H1 (cell line): ENCODE results near the gene DPP8. TPM values are rescaled to one million over a fixed set of nuclear protein-coding genes. Genes with fewer than 3 reads are reported as not detected.

Source experiments
- CTCF ChIA-PET: fragments of 300-600 bp; sonication (Branson Sonifier 250); formaldehyde crosslinking; loops from one replicate; lab custom pipeline; 2021; ENCODE audit not compliant: partially characterized antibody; lab: Charles Lee
- POLR2A ChIA-PET: fragments of 300-600 bp; sonication (Branson Sonifier 250); formaldehyde crosslinking; loops from one replicate; lab custom pipeline; 2021; ENCODE audit warnings: inconsistent platforms; ENCODE audit not compliant: partially characterized antibody; lab: Charles Lee
- DNase-seq, 2 experiments: peaks; one replicate each; pipeline versions ENCODE4 v3.0.0 to v3.0.0-alpha.2; 2010 to 2022; ENCODE audit warnings: low spot score in 2 of 2, low read depth in 1 of 2, mixed read lengths in 1 of 2
- FAIRE-seq: peaks from 2 replicates; lab custom pipeline; 2011; peaks lifted over from hg19 to GRCh38; lab: Jason Lieb, UNC
- H2AFZ ChIP-seq: 2 replicates; pipeline ENCODE4 v1.8.1; 2012; ENCODE audit warnings: low read length, inconsistent platforms
- H2AK5ac ChIP-seq: 2 replicates; pipeline ENCODE4 v1.6.1; 2013; ENCODE audit warnings: low read depth, low read length
- H2BK120ac ChIP-seq: replicated peaks from 2 replicates; pipeline ENCODE3; 2013; ENCODE audit warnings: low read depth, low read length, inconsistent platforms
- H2BK12ac ChIP-seq: 2 replicates; pipeline ENCODE4 v1.6.1; 2013; ENCODE audit warnings: low read depth, low read length
- H2BK15ac ChIP-seq: 2 replicates; pipeline ENCODE4 v1.6.1; 2013; ENCODE audit warnings: low read length
- H2BK20ac ChIP-seq: 2 replicates; pipeline ENCODE4 v1.6.1; 2013; ENCODE audit warnings: low read length
- H2BK5ac ChIP-seq: 2 replicates; pipeline ENCODE4 v1.6.1; 2013; ENCODE audit warnings: low read depth, low read length
- H3K14ac ChIP-seq: 2 replicates; pipeline ENCODE4 v1.6.1; 2013; ENCODE audit warnings: inconsistent platforms; ENCODE audit not compliant: insufficient read length
- H3K18ac ChIP-seq: 2 replicates; pipeline ENCODE4 v1.6.1; 2013; ENCODE audit warnings: low read length; ENCODE audit errors: extremely low read depth
- H3K23ac ChIP-seq: 2 replicates; pipeline ENCODE4 v1.6.1; 2013; ENCODE audit warnings: inconsistent platforms; ENCODE audit not compliant: insufficient read length
- H3K23me2 ChIP-seq: 2 replicates; pipeline ENCODE4 v1.6.1; 2013; ENCODE audit warnings: low read depth, low read length
- H3K27ac ChIP-seq: 2 replicates; pipeline ENCODE4 v1.6.1; 2011; ENCODE audit warnings: low read depth, low read length, inconsistent platforms
- H3K27me3 ChIP-seq, 4 experiments: replicated peaks in 1 of 4; 1 replicate in 1 of 4; 2 replicates in 3 of 4; pipeline versions ENCODE4 v1.6.1 to v1.8.1; 2011 to 2013; ENCODE audit warnings: low read length in 3 of 4, mild to moderate bottlenecking in 3 of 4, inconsistent platforms in 2 of 4, mixed read lengths in 2 of 4, moderate library complexity in 1 of 4; ENCODE audit not compliant: control insufficient read depth in 3 of 4, insufficient read depth in 3 of 4; ENCODE audit errors: extremely low read depth in 1 of 4
- H3K36me3 ChIP-seq, 4 experiments: 2 replicates each; pipeline versions ENCODE4 v1.6.1 to v1.8.1; 2011 to 2013; ENCODE audit warnings: mild to moderate bottlenecking in 4 of 4, low read length in 3 of 4, moderate library complexity in 2 of 4, control low read depth in 1 of 4, inconsistent platforms in 1 of 4; ENCODE audit not compliant: insufficient read depth in 4 of 4, control insufficient read depth in 2 of 4
- H3K4ac ChIP-seq: replicated peaks from 2 replicates; pipeline ENCODE3; 2013; ENCODE audit warnings: low read length, low read depth, mixed read lengths, inconsistent platforms; ENCODE audit not compliant: insufficient read length
- H3K4me1 ChIP-seq, 4 experiments: replicated peaks in 1 of 4; 1 replicate in 1 of 4; 2 replicates in 3 of 4; pipeline versions ENCODE4 v1.6.1 to v1.8.1; 2011 to 2013; ENCODE audit warnings: low read length in 3 of 4, inconsistent platforms in 2 of 4, mixed read lengths in 1 of 4; ENCODE audit not compliant: insufficient read depth in 4 of 4, control insufficient read depth in 3 of 4
- H3K4me2 ChIP-seq, 2 experiments: 2 replicates each; pipeline versions ENCODE4 v1.6.1 to v1.8.1; 2011 to 2013; ENCODE audit warnings: low read depth in 2 of 2, low read length in 2 of 2, control low read depth in 1 of 2, inconsistent platforms in 1 of 2, mild to moderate bottlenecking in 1 of 2; ENCODE audit not compliant: insufficient read depth in 1 of 2
- H3K4me3 ChIP-seq, 4 experiments: fragments of 200-600, 300-600 bp in 1 of 4; sonication (generic), shearing (Covaris generic), sonication (Bioruptor Twin) in 1 of 4; 2 replicates each; pipeline versions ENCODE4 v1.5.1 to v1.8.1; 2011 to 2016; ENCODE audit warnings: low read length in 4 of 4, low read depth in 3 of 4, control low read depth in 2 of 4, inconsistent platforms in 2 of 4, mild to moderate bottlenecking in 2 of 4, mixed read lengths in 1 of 4, moderate library complexity in 1 of 4; ENCODE audit not compliant: insufficient read depth in 2 of 4; ENCODE audit errors: extremely low read depth in 1 of 4
- H3K56ac ChIP-seq: replicated peaks from 2 replicates; pipeline ENCODE3; 2013; ENCODE audit warnings: low read depth, mild to moderate bottlenecking, mixed read lengths, low read length, inconsistent platforms; ENCODE audit not compliant: insufficient read length
- H3K79me1 ChIP-seq: 2 replicates; pipeline ENCODE4 v1.6.1; 2013; ENCODE audit warnings: low read depth, low read length, control low read depth
- H3K79me2 ChIP-seq, 2 experiments: 2 replicates each; pipeline versions ENCODE4 v1.6.1 to v1.8.1; 2012 to 2013; ENCODE audit warnings: low read length in 2 of 2, mild to moderate bottlenecking in 2 of 2, inconsistent platforms in 1 of 2; ENCODE audit not compliant: insufficient read depth in 2 of 2, control insufficient read depth in 1 of 2
- H3K9ac ChIP-seq, 4 experiments: replicated peaks in 1 of 4; 1 replicate in 1 of 4; 2 replicates in 3 of 4; pipeline versions ENCODE4 v1.6.1 to v1.8.1; 2011 to 2013; ENCODE audit warnings: low read depth in 3 of 4, low read length in 3 of 4, control low read depth in 2 of 4, mild to moderate bottlenecking in 2 of 4, moderate library complexity in 2 of 4, inconsistent platforms in 1 of 4; ENCODE audit errors: extremely low read depth in 1 of 4
- H3K9me3 ChIP-seq, 2 experiments: 2 replicates each; pipeline versions ENCODE4 v1.6.1 to v1.8.1; 2012 to 2013; ENCODE audit warnings: mild to moderate bottlenecking in 2 of 2, moderate library complexity in 2 of 2, control low read depth in 1 of 2, inconsistent platforms in 1 of 2, low read depth in 1 of 2, low read length in 1 of 2, mixed read lengths in 1 of 2; ENCODE audit not compliant: insufficient read depth in 2 of 2
- H4K20me1 ChIP-seq, 2 experiments: replicated peaks in 1 of 2; 2 replicates each; pipeline versions ENCODE3 to v1.8.1; 2011 to 2013; ENCODE audit warnings: inconsistent platforms in 2 of 2, low read length in 2 of 2, mild to moderate bottlenecking in 1 of 2; ENCODE audit not compliant: insufficient read depth in 2 of 2, control insufficient read depth in 1 of 2
- H4K5ac ChIP-seq: 2 replicates; pipeline ENCODE4 v1.6.1; 2013; ENCODE audit warnings: low read length, low read depth, mixed read lengths, inconsistent platforms; ENCODE audit not compliant: insufficient read length
- H4K8ac ChIP-seq: 2 replicates; pipeline ENCODE4 v1.8.0; 2013; ENCODE audit warnings: mild to moderate bottlenecking, moderate library complexity, low read length, inconsistent platforms; ENCODE audit not compliant: insufficient read depth; ENCODE audit errors: extremely low read depth
- H4K91ac ChIP-seq: replicated peaks from 2 replicates; pipeline ENCODE3; 2013; ENCODE audit warnings: low read length, mixed read lengths, inconsistent platforms; ENCODE audit not compliant: insufficient read length
- SIRT6 ChIP-seq: IDR thresholded peaks from one replicate; pipeline ENCODE4 v1.7.1; 2012; ENCODE audit warnings: low read length, inconsistent platforms
- whole genome bisulfite sequencing, 2 experiments: shearing (Covaris generic) in 1 of 2; methylation state at CpG; one replicate each; pipeline versions ENCODE4 v1.1.6 to v1.1.7; 2013 to 2015; ENCODE audit warnings: low lambda C conversion rate in 2 of 2, mixed read lengths in 2 of 2, inconsistent platforms in 1 of 2, low coverage in 1 of 2, missing lambda C conversion rate in 1 of 2; ENCODE audit not compliant: insufficient replicate concordance in 2 of 2, insufficient coverage in 1 of 2, insufficient read length in 1 of 2; ENCODE audit errors: extremely low coverage in 1 of 2, missing lambda C conversion rate in 1 of 2; 5-methylcytosine and 5-hydroxymethylcytosine counted together
- polyA plus RNA-seq, 7 experiments: library from polyadenylated mRNA; depleted of rRNA in 3 of 7; stranded (reverse) in 5 of 7; unstranded in 2 of 7; fragments of >200 nt in 5 of 7; fragments of 200-250 nt in 2 of 7; gene quantifications; 1 replicate in 5 of 7; 2 replicates in 1 of 7; 4 replicates in 1 of 7; pipeline versions ENCODE4 v1.2.1 to v1.2.3, GENCODE V29; 2011 to 2013; ENCODE audit warnings: missing spikeins in 2 of 7, mixed read lengths in 2 of 7
- total RNA-seq: library from RNA; stranded (reverse); fragmentation: NEBNext Ultra II Directional; extraction: Animal tissue kit (Norgen Biotek cat#: 25700); gene quantifications from 2 replicates; pipeline ENCODE4 v1.2.1, GENCODE V29; 2021

The DPP8 gene
- total and polyA plus RNA-seq, 2 of the 8 experiments (the other 6 are each of a cell fraction or from before 2014, with no cell fraction given), result 9.9 to 26.0 TPM

DNA sequence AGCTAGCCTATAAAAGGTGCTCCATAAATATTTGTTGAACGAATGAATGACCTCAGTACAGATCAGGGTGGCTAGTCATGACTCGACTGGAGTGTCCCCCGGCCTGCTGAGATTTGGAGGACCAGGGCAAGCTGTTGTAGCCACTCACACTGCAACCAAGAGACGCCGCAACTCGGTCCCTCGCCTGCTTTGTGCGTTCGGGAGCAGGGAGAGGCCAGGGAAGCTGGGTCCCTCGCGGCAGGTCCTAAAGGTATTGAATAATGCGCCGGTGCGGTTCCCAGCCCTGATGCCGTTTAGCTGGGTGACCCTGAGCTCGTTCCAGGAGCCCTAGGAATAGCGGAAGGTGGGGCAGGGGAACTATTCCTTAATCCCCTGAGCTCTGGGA, 96.5 kb downstream of the DPP8 start:
- Histone ChIP-seq H3K4me3 (peak overlapping the region; percentile 82 to 91 (median 86)), H2BK20ac (peak overlapping the region; percentile 48; the same call in 1 of the 2 replicates), H3K4ac (peak overlapping the region; percentile 49), H4K5ac (peak overlapping the region; percentile 41), H3K27ac (peak overlapping the region; percentile 35), H4K91ac (peak overlapping the region; percentile 70), H3K23ac (no peak overlapping the region), H4K8ac (no peak overlapping the region), H3K79me2 (peaks cover 0 to 22% of the 10 kb centered on the region in 2 experiments; a peak in 1 of 4 replicates), H3K18ac (peak overlapping the region; percentile 55; the same call in 1 of the 2 replicates), H3K9ac (0 out of 7 replicates have a peak overlapping the region, but pooled peaks of 2 of the 4 experiments have one; percentile 2 to 6), H3K23me2 (peaks cover 21% of the 10 kb centered on the region), H2AFZ (no peak overlapping the region), H2BK5ac (peak overlapping the region; percentile 79; the same call in 1 of the 2 replicates), H2AK5ac (no peak overlapping the region), H2BK120ac (peak overlapping the region; percentile 57), H4K20me1 (no peaks in the 10 kb centered on the region), H3K14ac (no peak overlapping the region), H2BK15ac (no peak overlapping the region), H3K56ac (peak overlapping the region; percentile 64), H3K36me3 (no peaks in the 10 kb centered on the region), H3K27me3 (peaks cover 0 to 16% (median 9%) of the 10 kb centered on the region in 4 experiments; a peak in 4 of 7 replicates), H2BK12ac (peak overlapping the region; percentile 82; the same call in 1 of the 2 replicates), H3K9me3 (no peaks in the 10 kb centered on the region), H3K79me1 (no peaks in the 10 kb centered on the region), H3K4me1 (peaks cover 19 to 51% (median 34%) of the 10 kb centered on the region in 4 experiments), H3K4me2 (peak overlapping the region; percentile 96 to 99)
- CTCF ChIA-PET, result interaction anchor here (0.6 to 14.6 kb wide), 17 partner anchors 8 to 105 kb away, joined by 3 to 180 read pairs (median 5); no protein-coding TSS in a partner anchor
- POLR2A ChIA-PET, result interaction anchor here (0.6 to 12.2 kb wide), 19 partner anchors 9 to 553 kb away, joined by 3 to 229 read pairs (median 4); partner anchors contain the start of genes HACD3 and RNU5B-1
- DNase-seq (no peak), FAIRE-seq (no peak)
- WGBS, 2 experiments, result 9% methylated on average over 17 of the region's 17 CpGs; no CpG with 5 or more reads in 1 of the 2 experiments
- no peak for TF ChIP-seq SIRT6
